ENCODE measurements around the gene LRRC8D. TPM values are rescaled to one million over a fixed set of nuclear protein-coding genes. Genes with fewer than 3 reads are reported as not detected.
"Not testable (repeated sequence)": the region's sequence is repeated elsewhere in the genome, so short reads cannot be mapped to it uniquely, and the experiment has no call there.

The LRRC8D gene
- total RNA-seq, 1 experiment from 2014 or later, result 16.1 TPM

GRCh38 chr1:89910780-89911179 is 89.9 kb downstream of the LRRC8D start:
- Histone ChIP-seq H3K9me3 (replicated peaks) (no peaks in the 10 kb centered on the region), H3K27ac (peak overlapping the region; percentile 55; the same call in 1 of the 2 replicates), H3K4me1 (peaks cover 52% of the 10 kb centered on the region), H3K4me3 (no peak overlapping the region), H3K36me3 (no peaks in the 10 kb centered on the region), H3K27me3 (no peaks in the 10 kb centered on the region)
- DNase-seq, result peak; percentile 26 to 33

DNA sequence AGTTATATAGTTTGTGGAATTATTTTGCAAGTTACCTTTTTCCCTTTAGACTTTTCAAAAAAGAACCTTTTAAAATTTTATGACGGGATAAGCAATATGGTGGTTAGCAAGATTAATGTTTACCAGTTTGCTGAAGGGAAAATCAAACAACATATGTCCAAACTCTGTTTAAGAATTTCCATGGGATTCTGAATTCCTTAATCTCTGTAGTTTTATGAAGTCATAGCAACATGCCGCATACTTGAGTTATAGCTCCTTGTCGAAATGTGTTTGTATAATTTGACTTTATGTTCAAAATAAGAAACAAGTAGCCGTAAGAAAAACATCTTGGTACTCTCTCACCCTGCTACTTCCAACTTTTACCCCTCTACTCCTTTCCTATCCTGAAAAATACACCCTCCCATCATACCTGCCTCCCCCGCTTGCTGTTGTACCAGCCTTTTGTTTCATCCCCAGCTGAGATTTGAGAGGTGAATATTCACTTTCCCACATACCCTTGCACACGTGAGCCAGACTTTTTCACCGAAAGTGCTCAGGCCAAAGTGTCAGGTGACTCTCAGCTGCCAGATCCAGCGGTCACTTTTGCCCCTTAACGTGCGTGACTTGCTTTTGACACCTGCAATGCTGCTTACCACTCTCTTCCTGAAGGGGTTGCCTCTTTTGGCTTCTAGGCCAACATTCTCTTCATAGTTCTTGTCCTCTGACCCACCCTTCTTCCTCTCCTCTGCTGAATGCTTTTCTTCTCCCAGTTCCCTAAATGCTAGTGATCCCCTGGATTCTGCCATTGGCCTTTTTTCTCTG is 90.6 kb downstream of the LRRC8D start:
- peak; percentile 27 to 41 for DNase-seq
- Histone ChIP-seq H3K4me1 (peaks cover 46% of the 10 kb centered on the region), H3K27ac (peak overlapping the region; percentile 55)

DNA sequence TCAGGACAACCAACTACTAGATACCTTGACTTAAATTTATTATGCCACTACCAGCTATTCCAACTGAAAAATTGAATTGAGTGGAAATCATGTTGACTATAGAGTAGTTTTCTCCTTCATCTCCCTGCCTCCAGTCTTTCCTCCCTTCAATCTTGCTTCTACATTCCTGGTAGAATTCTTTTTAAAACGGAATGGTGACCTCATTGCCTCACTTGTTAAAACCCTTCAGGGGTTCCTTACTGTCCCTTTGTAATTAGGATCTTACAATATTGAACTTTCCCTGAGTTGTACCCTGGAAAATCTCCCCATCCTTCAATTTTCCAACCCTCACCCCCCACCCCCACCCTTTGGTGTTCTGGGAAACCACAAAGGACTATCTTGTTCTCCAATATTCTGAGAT is 91.2 kb downstream of the LRRC8D start:
- peak overlapping the region; percentile 55 for H3K27ac ChIP-seq
- H3K4me3 ChIP-seq, result no peak overlapping the region
- H3K27me3 ChIP-seq, result no peaks in the 10 kb centered on the region
- peaks cover 40% of the 10 kb centered on the region for H3K4me1 ChIP-seq
- H3K9me3 ChIP-seq (replicated peaks), result no peaks in the 10 kb centered on the region
- H3K36me3 ChIP-seq, result no peaks in the 10 kb centered on the region
- no peak for DNase-seq

More for the DNA sequence above, 90.6 kb downstream of the LRRC8D start:
- no peaks in the 10 kb centered on the region for H3K9me3 ChIP-seq (replicated peaks)
- no peaks in the 10 kb centered on the region for H3K27me3 ChIP-seq
- H3K4me3 ChIP-seq, result no peak overlapping the region
- no peaks in the 10 kb centered on the region for H3K36me3 ChIP-seq

DNA sequence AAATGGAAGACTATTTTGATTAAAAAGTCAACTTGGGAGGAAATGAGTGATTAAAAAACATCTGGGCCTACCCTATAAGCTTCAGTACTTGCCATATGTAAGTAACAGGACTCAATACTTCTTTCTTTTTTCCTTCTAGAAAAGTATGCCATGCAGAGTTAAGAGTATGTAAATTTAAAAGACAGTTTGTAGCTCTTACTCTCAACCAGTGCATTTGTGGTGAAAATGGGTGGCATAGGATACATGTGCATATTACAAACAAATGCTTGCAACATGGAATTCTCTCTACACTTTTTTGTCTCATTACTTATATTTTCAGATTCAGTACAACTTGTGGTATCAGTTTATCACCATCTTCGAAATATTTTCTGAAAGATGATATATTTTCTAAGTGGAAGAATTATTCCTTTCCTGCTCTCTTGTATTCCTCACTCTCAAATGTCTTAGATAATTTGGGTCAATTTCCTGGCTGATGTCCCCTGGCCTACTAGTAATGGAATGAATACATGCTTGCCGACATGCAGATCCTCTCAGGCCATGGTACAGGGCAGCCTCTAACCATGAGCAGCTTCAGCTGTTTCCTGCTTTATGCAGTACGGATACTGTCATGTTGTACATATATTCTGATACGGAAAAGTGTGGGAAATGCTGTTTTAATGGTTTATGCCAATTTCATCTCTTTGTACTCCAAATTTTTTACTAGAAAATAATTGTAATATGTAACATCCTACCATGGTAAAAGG is 92.7 kb downstream of the LRRC8D start:
- H3K9me3 ChIP-seq (replicated peaks), result no peaks in the 10 kb centered on the region
- H3K27me3 ChIP-seq, result no peaks in the 10 kb centered on the region
- H3K4me1 ChIP-seq, result peaks cover 29% of the 10 kb centered on the region
- DNase-seq, result no peak
- H3K36me3 ChIP-seq, result no peaks in the 10 kb centered on the region
- no peak overlapping the region for H3K27ac ChIP-seq
- no peak overlapping the region for H3K4me3 ChIP-seq

GRCh38 chr1:89917353-89917752 is 96.5 kb downstream of the LRRC8D start:
- no peak for DNase-seq

GRCh38 chr1:89918127-89918793 is 97.4 kb downstream of the LRRC8D start:
- no peaks in the 10 kb centered on the region for H3K9me3 ChIP-seq (replicated peaks)
- no peaks in the 10 kb centered on the region for H3K4me1 ChIP-seq
- no peak overlapping the region for H3K27ac ChIP-seq
- no peaks in the 10 kb centered on the region for H3K27me3 ChIP-seq
- no peak for DNase-seq
- no peaks in the 10 kb centered on the region for H3K36me3 ChIP-seq
- H3K4me3 ChIP-seq, result no peak overlapping the region

More at GRCh38 chr1:89917353-89917752, 96.5 kb downstream of the LRRC8D start:
- Histone ChIP-seq H3K27ac (no peak overlapping the region), H3K9me3 (replicated peaks) (no peaks in the 10 kb centered on the region), H3K4me1 (peaks cover 2% of the 10 kb centered on the region; the same call in 1 of the 2 replicates), H3K4me3 (no peak overlapping the region), H3K27me3 (no peaks in the 10 kb centered on the region), H3K36me3 (no peaks in the 10 kb centered on the region)

GRCh38 chr1:89918794-89919155 is 97.9 kb downstream of the LRRC8D start:
- Histone ChIP-seq H3K36me3 (0 out of 2 replicates have a peak, but pooled peaks cover under 1% of the 10 kb centered on the region), H3K4me1 (no peaks in the 10 kb centered on the region), H3K9me3 (replicated peaks) (no peaks in the 10 kb centered on the region; the same call in 1 of the 2 replicates), H3K4me3 (no peak overlapping the region), H3K27me3 (no peaks in the 10 kb centered on the region), H3K27ac (no peak overlapping the region)
- DNase-seq, result no peak

GRCh38 chr1:89919174-89919573 is 98.3 kb downstream of the LRRC8D start:
- H3K4me1 ChIP-seq, result no peaks in the 10 kb centered on the region
- H3K9me3 ChIP-seq (replicated peaks), result peaks cover 2% of the 10 kb centered on the region; the same call in 1 of the 2 replicates
- no peak overlapping the region for H3K27ac ChIP-seq
- no peak for DNase-seq
- no peak overlapping the region for H3K4me3 ChIP-seq
- H3K27me3 ChIP-seq, result no peaks in the 10 kb centered on the region
- peaks cover 5% of the 10 kb centered on the region; the same call in 1 of the 2 replicates for H3K36me3 ChIP-seq

DNA sequence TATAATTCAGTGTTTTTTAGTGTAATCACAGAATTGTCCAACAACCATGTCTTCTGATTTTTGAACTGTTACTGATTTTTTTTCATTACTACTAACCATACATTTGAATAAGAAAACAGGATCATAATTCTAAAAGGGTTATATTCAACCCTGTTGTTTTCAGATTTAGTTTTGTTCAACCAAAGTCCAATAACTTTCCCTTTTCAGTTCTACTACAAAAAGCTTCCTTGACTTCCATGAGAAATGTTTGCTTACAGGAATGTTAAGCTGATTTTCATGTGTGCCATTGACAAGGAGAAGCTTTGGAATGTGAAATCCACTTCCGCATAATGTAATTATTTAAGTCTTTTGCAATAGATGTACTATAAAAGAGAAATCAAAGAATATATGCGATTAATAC is 102.1 kb downstream of the LRRC8D start:
- Histone ChIP-seq H3K4me3 (no peak overlapping the region), H3K27ac (no peak overlapping the region)

DNA sequence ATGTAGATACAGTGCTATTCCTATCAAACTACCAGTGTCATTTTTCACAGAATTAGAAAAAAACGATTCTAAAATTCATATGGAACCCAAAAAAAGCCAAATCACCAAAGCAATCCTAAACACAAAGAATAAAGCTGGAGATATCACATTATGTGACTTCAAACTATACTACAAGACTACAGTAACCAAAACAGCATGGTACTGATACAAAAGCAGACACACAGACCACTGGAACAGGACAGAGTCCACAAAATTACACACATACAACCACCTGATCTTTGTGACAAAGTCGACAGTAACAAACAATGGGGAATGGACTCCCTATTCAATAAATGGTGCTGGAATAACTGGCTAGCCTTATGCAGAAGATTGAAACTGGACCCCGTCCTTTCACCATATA is 102.7 kb downstream of the LRRC8D start:
- H3K4me1 ChIP-seq, result peaks cover 13% of the 10 kb centered on the region
- peaks cover 5% of the 10 kb centered on the region; the same call in 1 of the 2 replicates for H3K36me3 ChIP-seq
- peaks cover 2% of the 10 kb centered on the region; the same call in 1 of the 2 replicates for H3K9me3 ChIP-seq (replicated peaks)
- no peak overlapping the region for H3K4me3 ChIP-seq
- no peak overlapping the region for H3K27ac ChIP-seq
- no peak for DNase-seq
- H3K27me3 ChIP-seq, result no peaks in the 10 kb centered on the region

More for the DNA sequence above, 102.1 kb downstream of the LRRC8D start:
- Histone ChIP-seq H3K4me1 (peaks cover 10% of the 10 kb centered on the region), H3K9me3 (replicated peaks) (peaks cover 2% of the 10 kb centered on the region; the same call in 1 of the 2 replicates), H3K36me3 (peaks cover 5% of the 10 kb centered on the region; the same call in 1 of the 2 replicates), H3K27me3 (no peaks in the 10 kb centered on the region)
- no peak for DNase-seq

DNA sequence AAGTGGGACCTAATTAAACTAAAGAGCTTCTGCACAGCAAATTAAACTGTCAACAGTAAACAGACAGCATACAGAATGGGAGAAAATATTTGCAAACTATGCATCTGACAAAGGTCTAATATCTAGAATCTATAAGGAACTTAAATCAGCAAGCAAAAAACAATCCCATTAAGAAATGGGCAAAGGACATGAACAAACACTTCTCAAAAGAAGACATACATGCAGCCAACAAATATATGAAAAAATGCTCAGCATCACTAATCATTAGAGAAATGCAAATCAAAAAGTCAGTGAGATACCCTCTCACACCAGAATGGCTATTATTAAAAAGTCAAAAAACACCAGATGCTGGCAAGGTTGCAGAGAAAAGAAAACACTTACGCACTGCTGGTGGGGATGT is 103.2 kb downstream of the LRRC8D start:
- not testable (repeated sequence) for H3K4me3 ChIP-seq; H3K27ac ChIP-seq; H3K9me3 ChIP-seq (replicated peaks); H3K27me3 ChIP-seq; DNase-seq; H3K36me3 ChIP-seq
- peaks cover 18% of the 10 kb centered on the region for H3K4me1 ChIP-seq

GRCh38 chr1:89927049-89927448 is 106.2 kb downstream of the LRRC8D start:
- Histone ChIP-seq H3K4me1 (peaks cover 18% of the 10 kb centered on the region), H3K27ac (peak overlapping the region; percentile 21; the same call in 1 of the 2 replicates), H3K36me3 (peaks cover 5% of the 10 kb centered on the region; the same call in 1 of the 2 replicates), H3K9me3 (replicated peaks) (peaks cover 2% of the 10 kb centered on the region; the same call in 1 of the 2 replicates), H3K4me3 (no peak overlapping the region), H3K27me3 (no peaks in the 10 kb centered on the region)
- DNase-seq, result peak; percentile 58 to 61

DNA sequence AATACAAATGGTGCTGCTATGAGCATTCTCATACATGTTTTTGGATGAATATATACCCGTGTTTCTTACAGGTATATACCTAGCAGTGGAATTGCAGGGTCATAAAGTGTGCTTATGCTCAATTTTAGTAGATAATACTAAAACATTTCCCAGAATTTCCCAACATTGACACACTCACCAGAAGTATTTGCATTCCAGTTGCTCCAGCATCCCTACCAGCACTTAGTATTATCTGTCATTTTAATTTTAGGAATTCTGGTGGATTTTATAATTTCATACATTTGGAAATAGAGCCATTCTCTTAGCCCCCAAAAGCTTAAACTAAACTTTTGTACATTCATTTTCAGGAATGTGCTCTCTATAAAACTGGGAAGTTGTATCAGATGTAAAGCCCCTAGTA is 106.6 kb downstream of the LRRC8D start:
- Histone ChIP-seq H3K27me3 (no peaks in the 10 kb centered on the region), H3K4me1 (peaks cover 18% of the 10 kb centered on the region), H3K9me3 (replicated peaks) (peaks cover 2% of the 10 kb centered on the region; the same call in 1 of the 2 replicates), H3K36me3 (peaks cover 5% of the 10 kb centered on the region; the same call in 1 of the 2 replicates), H3K27ac (no peak overlapping the region; the same call in 1 of the 2 replicates), H3K4me3 (no peak overlapping the region)
- no peak for DNase-seq

DNA sequence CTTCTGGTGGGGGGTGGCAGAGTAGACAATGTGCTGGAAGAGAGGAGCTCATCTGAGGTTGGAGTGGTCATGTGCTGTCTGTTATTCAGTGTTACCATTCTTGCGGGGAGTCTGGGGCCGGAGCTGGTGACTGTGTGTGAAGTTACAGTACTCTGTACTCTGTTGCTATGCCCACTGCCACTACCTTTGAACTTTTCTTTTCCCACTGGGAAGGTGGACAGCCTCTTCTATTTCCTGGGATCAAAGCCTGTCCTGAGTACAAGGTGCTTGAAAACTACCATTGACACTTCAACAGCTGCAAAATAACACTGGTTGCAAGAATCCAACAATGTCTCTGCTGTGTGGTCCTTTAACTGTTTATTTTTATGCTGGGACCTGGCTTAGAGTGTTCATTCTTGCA is 107.7 kb downstream of the LRRC8D start:
- Histone ChIP-seq H3K4me3 (no peak overlapping the region), H3K9me3 (replicated peaks) (peaks cover 2% of the 10 kb centered on the region; the same call in 1 of the 2 replicates), H3K4me1 (peaks cover 18% of the 10 kb centered on the region), H3K27ac (no peak overlapping the region), H3K27me3 (no peaks in the 10 kb centered on the region), H3K36me3 (peaks cover 5% of the 10 kb centered on the region; the same call in 1 of the 2 replicates)
- peak in 1 of 2 experiments; percentile 34 for DNase-seq
